Keratinocyte (primary cell): Measurements from ENCODE around the gene SEMA4G. TPM values are rescaled to one million over a fixed set of nuclear protein-coding genes. Genes with fewer than 3 reads are reported as not detected.

Source experiments
- DNase-seq: peaks from one replicate; pipeline ENCODE4 v3.0.0-alpha.2; 2011; ENCODE audit warnings: low read depth, missing footprints, low spot score
- FAIRE-seq: peaks from 2 replicates; lab custom pipeline; 2011; peaks lifted over from hg19 to GRCh38; lab: Jason Lieb, UNC
- H2AFZ ChIP-seq: 2 replicates; pipeline ENCODE4 v1.6.0; 2012; ENCODE audit warnings: low read length, control low read depth, inconsistent platforms; ENCODE audit not compliant: control insufficient read depth
- H3K27ac ChIP-seq: 2 replicates; pipeline ENCODE4 v1.5.1; 2011; ENCODE audit warnings: low read length; ENCODE audit not compliant: control insufficient read depth, insufficient read depth
- H3K27me3 ChIP-seq: 3 replicates; pipeline ENCODE4 v1.6.0; 2011; ENCODE audit warnings: low read length; ENCODE audit not compliant: control insufficient read depth, insufficient read depth; ENCODE audit errors: extremely low read depth
- H3K36me3 ChIP-seq, 2 experiments: 2 replicates in 1 of 2; 3 replicates in 1 of 2; pipeline ENCODE4 v1.5.1; 2011; ENCODE audit warnings: low read length in 2 of 2, mild to moderate bottlenecking in 1 of 2; ENCODE audit not compliant: control insufficient read depth in 2 of 2, insufficient read depth in 2 of 2; ENCODE audit errors: extremely low read depth in 1 of 2
- H3K4me1 ChIP-seq: 3 replicates; pipeline ENCODE4 v1.5.1; 2011; ENCODE audit warnings: low read length; ENCODE audit not compliant: control insufficient read depth, insufficient read depth; ENCODE audit errors: extremely low read depth
- H3K4me2 ChIP-seq: 3 replicates; pipeline ENCODE4 v1.6.0; 2011; ENCODE audit warnings: low read depth, low read length; ENCODE audit not compliant: control insufficient read depth, insufficient read depth; ENCODE audit errors: extremely low read depth
- H3K4me3 ChIP-seq, 3 experiments: fragments of 200-600 bp in 1 of 3; sonication (generic) in 1 of 3; 2 replicates in 2 of 3; 3 replicates in 1 of 3; pipeline ENCODE4 v1.5.1; 2011 to 2016; ENCODE audit warnings: low read length in 3 of 3, mild to moderate bottlenecking in 3 of 3, control low read depth in 2 of 3, inconsistent platforms in 1 of 3, low read depth in 1 of 3, mixed read lengths in 1 of 3, mixed run types in 1 of 3, moderate library complexity in 1 of 3; ENCODE audit not compliant: control insufficient read depth in 2 of 3, insufficient read depth in 2 of 3; ENCODE audit errors: extremely low read depth in 1 of 3
- H3K79me2 ChIP-seq: 2 replicates; pipeline ENCODE4 v1.6.0; 2012; ENCODE audit warnings: low read length; ENCODE audit not compliant: control insufficient read depth, insufficient read depth
- H3K9ac ChIP-seq: 3 replicates; pipeline ENCODE4 v1.6.0; 2011; ENCODE audit warnings: low read length; ENCODE audit not compliant: control insufficient read depth, insufficient read depth; ENCODE audit errors: extremely low read depth
- H3K9me1 ChIP-seq: 3 replicates; pipeline ENCODE4 v1.6.0; 2011; ENCODE audit warnings: low read length; ENCODE audit not compliant: control insufficient read depth, insufficient read depth; ENCODE audit errors: extremely low read depth
- H3K9me3 ChIP-seq: 2 replicates; pipeline ENCODE4 v1.5.1; 2012; ENCODE audit warnings: low read depth, low read length; ENCODE audit not compliant: control insufficient read depth
- H4K20me1 ChIP-seq: 3 replicates; pipeline ENCODE4 v1.6.0; 2011; ENCODE audit warnings: low read length; ENCODE audit not compliant: control insufficient read depth, insufficient read depth; ENCODE audit errors: extremely low read depth
- EZH2 ChIP-seq: IDR thresholded peaks from one replicate; pipeline ENCODE4 v1.6.1; 2012; ENCODE audit warnings: inconsistent platforms, mild to moderate bottlenecking, low read length, moderate library complexity
- dilution Hi-C: fragments of 300-500 bp; cut with MboI; formaldehyde crosslinking; loops from one replicate; pipeline ENCODE4 v1.7.0; 2020; ENCODE audit warnings: low sequenced_read_pairs; ENCODE audit not compliant: extremely low pct_ligation_motif_present
- polyA plus RNA-seq, 5 experiments: library from polyadenylated mRNA; depleted of rRNA in 3 of 5; stranded (reverse) in 3 of 5; stranded (forward) in 1 of 5; unstranded in 1 of 5; fragments of >200 nt; gene quantifications; 1 replicate in 1 of 5; 2 replicates in 3 of 5; 3 replicates in 1 of 5; pipeline versions ENCODE4 v1.2.1 to v1.2.3, GENCODE V29; 2011 to 2012; ENCODE audit warnings: missing spikeins in 2 of 5, low read depth in 1 of 5, low replicate concordance in 1 of 5
- TF ChIP-seq, protein P1 (sequence below), 3 experiments: IDR thresholded peaks in 1 of 3; conservative IDR thresholded peaks in 1 of 3; optimal IDR thresholded peaks in 1 of 3; 2 replicates in 2 of 3; 3 replicates in 1 of 3; pipeline versions ENCODE3 to v1.5.1; 2011; ENCODE audit warnings: low read length in 3 of 3, mild to moderate bottlenecking in 3 of 3, moderate library complexity in 2 of 3, control low read depth in 1 of 3, inconsistent platforms in 1 of 3; ENCODE audit not compliant: insufficient read depth in 2 of 3; ENCODE audit errors: extremely low read depth in 1 of 3

The SEMA4G gene
- polyA plus RNA-seq, 1 donor (not counting 4 experiments of a cell fraction or from before 2014, with no cell fraction given) = 1.2 TPM

DNA sequence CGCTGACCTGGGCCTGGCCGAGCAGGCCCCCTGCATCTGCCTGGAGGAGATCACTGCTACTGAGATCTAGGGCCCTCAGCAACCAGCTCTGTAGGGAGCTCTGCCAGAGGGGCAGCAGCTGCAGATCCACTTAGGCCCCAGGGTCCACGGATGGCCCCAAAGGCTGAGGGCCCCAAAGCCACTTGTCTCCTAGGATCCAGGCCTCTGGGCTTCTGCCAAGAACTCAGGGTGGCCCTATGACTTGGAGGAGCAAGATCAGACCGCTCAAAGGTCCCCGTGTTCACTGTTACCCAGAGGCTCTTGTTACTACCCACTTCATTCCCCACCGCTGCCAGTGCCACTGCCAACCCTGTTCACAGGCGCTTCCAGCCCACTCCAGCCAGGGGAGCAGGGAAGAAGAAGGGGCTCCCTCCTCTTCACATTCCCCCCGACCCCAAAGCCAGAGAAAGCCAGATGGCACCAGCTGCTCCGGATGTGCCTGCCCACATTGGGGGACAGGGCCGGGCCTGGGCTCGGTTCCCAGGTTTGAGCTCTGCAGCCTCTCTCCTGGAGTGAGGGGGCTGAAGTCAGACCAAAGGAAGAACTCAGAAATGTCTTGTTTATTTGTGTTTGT is 37.9 kb downstream of the SEMA4G start:
- Histone ChIP-seq H3K36me3 (peaks cover 15 to 26% of the 10 kb centered on the region in 2 experiments), H2AFZ (no peak overlapping the region), H3K79me2 (peaks cover 6% of the 10 kb centered on the region), H3K9me3 (no peaks in the 10 kb centered on the region), H3K4me3 (no peak overlapping the region), H3K4me1 (peaks cover 8% of the 10 kb centered on the region), H4K20me1 (no peaks in the 10 kb centered on the region), H3K9me1 (no peaks in the 10 kb centered on the region), H3K27me3 (no peaks in the 10 kb centered on the region), H3K27ac (no peak overlapping the region), H3K4me2 (no peak overlapping the region), H3K9ac (no peak overlapping the region)
- FAIRE-seq (no peak), DNase-seq (no peak)
- no peak for TF ChIP-seq EZH2
- TF ChIP-seq, protein P1, sequence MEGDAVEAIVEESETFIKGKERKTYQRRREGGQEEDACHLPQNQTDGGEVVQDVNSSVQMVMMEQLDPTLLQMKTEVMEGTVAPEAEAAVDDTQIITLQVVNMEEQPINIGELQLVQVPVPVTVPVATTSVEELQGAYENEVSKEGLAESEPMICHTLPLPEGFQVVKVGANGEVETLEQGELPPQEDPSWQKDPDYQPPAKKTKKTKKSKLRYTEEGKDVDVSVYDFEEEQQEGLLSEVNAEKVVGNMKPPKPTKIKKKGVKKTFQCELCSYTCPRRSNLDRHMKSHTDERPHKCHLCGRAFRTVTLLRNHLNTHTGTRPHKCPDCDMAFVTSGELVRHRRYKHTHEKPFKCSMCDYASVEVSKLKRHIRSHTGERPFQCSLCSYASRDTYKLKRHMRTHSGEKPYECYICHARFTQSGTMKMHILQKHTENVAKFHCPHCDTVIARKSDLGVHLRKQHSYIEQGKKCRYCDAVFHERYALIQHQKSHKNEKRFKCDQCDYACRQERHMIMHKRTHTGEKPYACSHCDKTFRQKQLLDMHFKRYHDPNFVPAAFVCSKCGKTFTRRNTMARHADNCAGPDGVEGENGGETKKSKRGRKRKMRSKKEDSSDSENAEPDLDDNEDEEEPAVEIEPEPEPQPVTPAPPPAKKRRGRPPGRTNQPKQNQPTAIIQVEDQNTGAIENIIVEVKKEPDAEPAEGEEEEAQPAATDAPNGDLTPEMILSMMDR (optimal IDR thresholded peaks at IDR 0.05 in 1 of 3, IDR thresholded peaks at IDR 0.05 in 1 of 3, conservative IDR thresholded peaks at IDR 0.05 in 1 of 3; ENCODE audit: extremely low read depth in 1 of 3, insufficient read depth in 2 of 3, low read length in 3 of 3) = no peak
- dilution Hi-C loops = no loop called here

DNA sequence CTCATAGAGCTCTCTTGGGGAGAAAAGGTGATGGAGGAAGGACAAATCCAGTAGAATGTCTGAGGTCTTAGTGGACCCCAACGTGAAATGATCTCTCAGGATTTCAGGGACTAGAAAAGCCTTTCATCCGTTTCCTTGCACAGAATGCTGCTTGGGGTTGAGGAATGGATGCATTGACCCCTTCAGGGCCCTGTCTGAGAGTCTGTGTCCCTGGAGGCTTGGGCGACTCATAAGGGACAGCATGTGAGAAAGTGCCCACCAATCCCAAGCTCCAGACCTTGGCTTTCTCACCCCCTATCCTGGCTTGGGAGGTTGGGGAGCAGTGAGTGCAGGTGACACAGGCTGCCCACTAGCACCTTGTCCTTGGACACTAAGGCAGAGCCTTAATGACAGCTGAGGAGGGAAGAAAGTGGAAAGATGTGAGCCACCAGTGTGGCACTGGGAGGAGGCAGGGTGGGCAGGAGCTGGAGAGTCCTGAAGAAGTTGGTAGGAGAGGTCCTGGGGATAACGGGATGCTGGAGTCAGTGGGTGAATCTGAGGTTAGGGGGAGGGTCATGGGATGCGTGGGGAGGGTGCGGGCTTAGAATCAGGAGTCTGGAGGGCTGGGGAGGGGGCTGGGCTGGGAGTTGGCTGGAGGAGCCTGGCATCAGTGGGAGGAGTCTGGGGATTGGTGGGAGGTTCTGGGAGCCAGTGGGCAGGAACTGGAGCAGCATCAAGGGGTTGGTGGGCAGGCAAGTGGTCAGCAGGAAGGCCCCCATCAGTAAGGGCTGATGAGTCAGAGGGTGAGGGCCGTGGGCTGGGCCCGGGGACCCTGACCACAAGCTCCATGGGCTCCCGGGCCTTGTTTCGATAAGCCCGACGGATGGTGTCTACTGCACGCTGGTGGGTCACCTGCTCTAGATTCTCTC is 38.9 kb downstream of the SEMA4G start:
- Histone ChIP-seq H3K9ac (no peak overlapping the region), H3K79me2 (peaks cover 2% of the 10 kb centered on the region), H3K27me3 (no peaks in the 10 kb centered on the region), H2AFZ (no peak overlapping the region), H3K4me2 (no peak overlapping the region), H3K9me1 (no peaks in the 10 kb centered on the region), H3K4me1 (peaks cover 18% of the 10 kb centered on the region), H3K9me3 (no peaks in the 10 kb centered on the region), H3K27ac (no peak overlapping the region), H4K20me1 (no peaks in the 10 kb centered on the region), H3K36me3 (peaks cover 15 to 20% of the 10 kb centered on the region in 2 experiments), H3K4me3 (no peak overlapping the region)
- dilution Hi-C loops = no loop called here
- no peak for TF ChIP-seq EZH2
- TF ChIP-seq, protein P1 (optimal IDR thresholded peaks at IDR 0.05 in 1 of 3, IDR thresholded peaks at IDR 0.05 in 1 of 3, conservative IDR thresholded peaks at IDR 0.05 in 1 of 3; ENCODE audit: extremely low read depth in 1 of 3, insufficient read depth in 2 of 3, low read length in 3 of 3) = no peak
- DNase-seq = no peak
- no peak for FAIRE-seq
